AG09309 (cell line): ENCODE data around the gene ZNF556.
A peak's percentile ranks its signal among the peaks of the same experiment; 100 is the strongest.

ENCODE experiments used
- DNase-seq: peaks from one replicate; pipeline ENCODE4 v3.0.0-alpha.2; 2010; ENCODE audit warnings: low read depth
- H3K4me3 ChIP-seq: 2 replicates; pipeline ENCODE4 v1.5.1; 2011; ENCODE audit warnings: mild to moderate bottlenecking, low read depth, low read length, moderate library complexity; ENCODE audit not compliant: control insufficient read depth
- TF ChIP-seq, protein P1 (sequence below): IDR thresholded peaks from 2 replicates; pipeline ENCODE4 v1.5.1; 2011; ENCODE audit warnings: mild to moderate bottlenecking, low read depth, low read length, inconsistent platforms; ENCODE audit not compliant: insufficient read depth, control insufficient read depth; ENCODE audit errors: missing control alignments

ZNF556 gene

DNA sequence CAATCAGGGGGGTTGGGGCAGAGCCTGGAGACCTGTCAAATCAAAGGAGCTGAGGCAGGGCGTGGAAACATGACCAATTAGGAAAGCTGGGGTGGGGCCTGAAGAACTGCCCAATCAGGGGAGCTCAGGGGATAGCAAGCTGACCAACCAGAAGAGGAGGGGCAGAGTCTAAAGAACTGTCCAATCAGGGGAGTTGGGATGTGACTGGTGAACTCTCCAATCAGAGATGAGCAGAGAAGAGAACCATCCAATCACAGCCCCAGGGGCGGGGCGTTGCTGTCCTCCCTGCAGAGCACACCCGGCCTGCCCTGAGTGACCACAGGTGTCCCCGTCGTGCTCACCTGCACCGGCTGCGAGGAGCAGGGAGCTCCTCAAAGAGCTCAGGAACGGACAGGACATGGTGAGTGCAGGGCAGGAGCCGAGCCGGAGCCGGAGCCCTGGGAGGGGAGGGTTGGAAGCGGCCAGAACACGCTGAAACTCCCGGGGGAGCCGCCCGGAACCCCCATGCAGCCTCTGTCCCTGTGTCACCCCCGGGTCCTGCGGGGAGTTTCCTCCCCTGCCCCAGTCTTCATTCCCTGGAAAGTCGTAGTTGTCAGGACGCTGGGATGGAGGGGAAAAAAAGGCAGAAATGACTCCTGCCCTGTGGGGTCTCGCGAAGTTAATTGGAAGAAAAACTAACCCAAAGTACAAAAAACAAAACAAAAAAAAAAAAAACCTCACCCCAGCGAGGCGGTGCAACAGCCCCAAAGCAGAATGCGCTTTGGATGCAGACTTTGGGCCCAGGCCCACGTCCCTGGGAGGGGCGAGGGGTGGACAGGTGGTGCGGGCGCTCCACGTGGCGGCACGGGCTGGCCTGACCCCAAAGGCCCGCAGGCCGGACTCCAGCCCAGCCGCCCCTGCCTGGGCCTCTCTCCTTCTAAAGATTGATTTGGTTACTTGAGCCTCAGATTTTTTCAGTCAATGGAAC lies at the start of gene ZNF556:
TSS of gene ZNF556 (plus strand) at position 311 of the 967 bp plus-strand sequence. CDS start at position 398, 87 bp downstream.
- TF ChIP-seq, protein P1, sequence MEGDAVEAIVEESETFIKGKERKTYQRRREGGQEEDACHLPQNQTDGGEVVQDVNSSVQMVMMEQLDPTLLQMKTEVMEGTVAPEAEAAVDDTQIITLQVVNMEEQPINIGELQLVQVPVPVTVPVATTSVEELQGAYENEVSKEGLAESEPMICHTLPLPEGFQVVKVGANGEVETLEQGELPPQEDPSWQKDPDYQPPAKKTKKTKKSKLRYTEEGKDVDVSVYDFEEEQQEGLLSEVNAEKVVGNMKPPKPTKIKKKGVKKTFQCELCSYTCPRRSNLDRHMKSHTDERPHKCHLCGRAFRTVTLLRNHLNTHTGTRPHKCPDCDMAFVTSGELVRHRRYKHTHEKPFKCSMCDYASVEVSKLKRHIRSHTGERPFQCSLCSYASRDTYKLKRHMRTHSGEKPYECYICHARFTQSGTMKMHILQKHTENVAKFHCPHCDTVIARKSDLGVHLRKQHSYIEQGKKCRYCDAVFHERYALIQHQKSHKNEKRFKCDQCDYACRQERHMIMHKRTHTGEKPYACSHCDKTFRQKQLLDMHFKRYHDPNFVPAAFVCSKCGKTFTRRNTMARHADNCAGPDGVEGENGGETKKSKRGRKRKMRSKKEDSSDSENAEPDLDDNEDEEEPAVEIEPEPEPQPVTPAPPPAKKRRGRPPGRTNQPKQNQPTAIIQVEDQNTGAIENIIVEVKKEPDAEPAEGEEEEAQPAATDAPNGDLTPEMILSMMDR: no peak
- no peak for DNase-seq
- H3K4me3 ChIP-seq: no peak within 1 kb of the TSS

DNA sequence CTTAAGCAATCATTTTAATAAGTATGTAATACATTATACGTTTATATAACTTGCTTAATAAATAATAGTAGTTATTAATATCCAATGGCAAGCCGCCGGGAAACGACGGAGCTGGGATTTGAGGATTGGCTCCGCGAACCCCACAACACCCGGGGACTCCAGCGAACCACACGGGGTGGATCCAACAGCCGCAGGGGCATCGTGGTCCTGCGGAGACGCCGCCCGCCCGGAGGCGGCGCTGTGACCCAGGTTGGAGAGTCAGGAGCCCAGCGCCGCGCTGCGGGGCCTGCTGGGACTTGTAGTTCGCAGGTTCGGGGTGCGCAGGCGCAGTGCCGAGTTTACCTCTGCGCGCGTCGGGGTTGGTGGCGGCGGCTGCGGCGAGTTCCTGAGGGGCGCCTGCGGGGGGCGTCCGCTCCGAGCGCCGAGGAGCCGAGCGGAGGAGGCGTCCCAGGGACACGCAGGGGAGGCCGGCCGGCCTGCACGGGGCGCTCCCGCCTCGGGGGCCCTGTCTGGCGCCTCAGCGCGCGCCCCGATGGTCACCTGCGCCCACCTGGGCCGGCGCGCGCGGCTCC lies 47.5 kb upstream of the ZNF556 start, which contains the start of gene ZNF554:
TSS of gene ZNF554 (plus strand) at position 329 of the 572 bp plus-strand sequence. CDS start at position 533, 204 bp downstream.
- peak within 1 kb of the TSS; percentile 83 for H3K4me3 ChIP-seq
- peak; percentile 79 for DNase-seq
- TF ChIP-seq, protein P1: peak; percentile 96

DNA sequence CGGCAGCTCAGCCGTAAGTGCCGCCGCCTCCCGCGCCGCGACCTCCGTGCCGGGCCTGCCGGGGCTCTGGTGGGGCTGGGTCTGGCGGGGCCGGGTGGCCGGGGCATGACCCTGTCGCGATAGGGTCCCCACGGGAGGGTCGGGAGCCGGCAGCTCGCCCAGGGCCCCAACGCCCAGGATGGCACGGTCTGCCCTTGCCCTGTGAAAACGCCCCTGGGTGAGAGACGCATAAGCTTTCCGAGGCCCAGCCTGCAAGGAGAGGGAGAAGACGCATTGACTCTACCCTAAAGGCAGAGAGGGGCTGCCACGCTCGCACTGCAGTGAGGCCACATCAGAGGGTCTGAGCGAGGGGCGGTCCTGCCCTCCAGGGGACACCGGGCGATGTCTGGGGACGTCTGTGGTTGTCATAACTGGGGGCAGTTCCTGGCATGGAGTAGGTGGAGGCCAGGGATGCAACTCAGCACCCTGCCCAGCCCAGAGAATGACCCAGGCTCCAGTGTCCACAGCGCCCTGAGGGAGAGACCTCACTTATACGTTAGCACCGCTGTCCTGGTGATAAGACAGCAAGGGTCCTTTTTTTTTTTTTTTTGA lies 46.9 kb upstream of the ZNF556 start:
- peak overlapping the region; percentile 83 for H3K4me3 ChIP-seq
- TF ChIP-seq, protein P1: no peak
- no peak for DNase-seq

DNA sequence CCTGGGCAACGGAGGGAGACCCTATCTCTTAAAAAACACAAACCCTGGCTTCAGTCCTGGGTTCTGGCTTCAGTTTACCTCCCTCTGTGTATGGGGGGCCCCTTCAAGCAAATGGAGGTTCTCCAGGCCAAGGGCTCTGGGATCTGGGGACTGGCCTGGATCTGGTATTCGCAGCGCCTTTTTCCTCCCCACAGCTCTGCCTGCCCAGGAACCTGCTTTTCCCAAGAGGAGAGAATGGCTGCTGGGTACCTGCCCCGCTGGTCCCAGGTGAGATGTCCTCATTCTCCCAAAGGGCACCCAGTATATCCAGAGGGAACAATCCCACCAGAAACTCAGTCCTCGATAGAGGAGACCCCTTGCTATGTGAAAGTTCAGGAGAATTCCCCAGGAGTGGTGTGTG lies 44.3 kb upstream of the ZNF556 start:
- H3K4me3 ChIP-seq: no peak overlapping the region
- DNase-seq: no peak
- TF ChIP-seq, protein P1: no peak

DNA sequence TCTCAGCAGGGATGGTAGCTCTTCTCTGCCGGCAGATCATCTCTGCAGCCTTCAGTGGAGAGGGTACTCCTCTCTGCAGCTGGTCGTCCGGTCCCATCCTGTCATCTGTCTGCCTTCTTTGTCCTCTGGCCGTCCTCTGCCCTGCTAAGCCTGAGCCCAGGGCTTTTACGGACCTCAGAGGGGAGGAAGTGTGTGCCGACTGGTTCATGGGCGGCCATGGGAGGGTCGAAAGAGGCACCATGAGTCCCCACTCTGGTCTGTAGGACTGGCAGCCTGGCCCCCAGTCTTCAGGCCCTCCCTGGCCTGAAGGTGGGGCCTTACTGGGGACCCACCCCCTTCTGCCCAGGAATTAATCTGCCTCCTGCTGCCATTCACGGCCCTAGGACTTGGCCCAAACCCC lies 43.5 kb upstream of the ZNF556 start:
- DNase-seq: no peak
- TF ChIP-seq, protein P1: no peak
- H3K4me3 ChIP-seq: no peak overlapping the region

DNA sequence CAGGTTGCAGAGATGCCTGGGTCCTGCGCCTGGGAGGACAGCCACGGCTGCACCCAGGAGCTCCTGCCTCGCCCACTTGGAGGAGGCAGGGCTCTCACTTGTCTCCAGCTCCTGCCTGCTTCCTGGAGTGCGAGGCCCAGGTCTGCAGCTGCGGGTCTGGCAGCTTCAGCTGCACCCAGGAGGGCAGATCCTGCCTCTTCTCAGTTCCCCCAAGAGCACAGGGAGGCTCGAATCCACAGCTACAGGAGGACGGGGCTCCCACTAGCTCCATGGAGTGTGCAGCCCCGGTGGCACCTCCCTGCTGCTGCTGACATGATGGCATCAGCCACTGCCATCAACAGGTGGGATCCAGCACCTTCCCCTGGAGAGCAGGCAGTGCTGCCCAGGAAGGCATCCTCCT lies 43.0 kb upstream of the ZNF556 start:
- TF ChIP-seq, protein P1: no peak
- no peak for DNase-seq
- no peak overlapping the region for H3K4me3 ChIP-seq
